COLO829 (cell line): ENCODE results near the gene XAB2.

Experiments
- DNase-seq: peaks from one replicate; pipeline ENCODE4 v3.0.0; 2012; ENCODE audit warnings: low spot score

Gene XAB2

DNA sequence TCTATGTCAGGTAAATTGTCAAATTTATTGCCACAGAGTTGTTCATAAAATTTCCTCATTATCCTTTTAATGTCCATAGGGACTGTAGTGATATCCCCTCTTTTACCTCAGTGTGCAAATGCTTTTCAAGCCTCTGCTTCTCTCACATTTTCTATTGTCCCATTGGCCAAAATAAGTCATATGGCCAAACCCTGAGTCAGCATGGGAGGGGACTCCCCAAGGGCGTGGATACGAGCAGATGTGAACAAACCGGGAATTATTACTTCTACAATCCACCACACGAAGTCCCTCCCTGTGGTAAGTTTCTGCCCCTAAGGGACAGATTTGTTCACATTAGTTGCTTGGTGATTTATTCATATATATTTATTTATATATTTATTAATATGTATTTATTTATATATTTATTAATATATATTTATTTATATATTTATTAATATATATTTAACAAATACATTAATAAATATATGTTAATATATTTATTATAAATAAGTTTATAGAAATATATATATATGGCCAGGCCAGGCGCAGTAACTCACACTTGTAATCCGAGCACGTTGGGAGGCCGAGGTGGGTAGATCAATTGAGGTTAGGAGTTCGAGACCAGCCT, 53.8 kb downstream of the XAB2 start:
- no peak for DNase-seq

DNA sequence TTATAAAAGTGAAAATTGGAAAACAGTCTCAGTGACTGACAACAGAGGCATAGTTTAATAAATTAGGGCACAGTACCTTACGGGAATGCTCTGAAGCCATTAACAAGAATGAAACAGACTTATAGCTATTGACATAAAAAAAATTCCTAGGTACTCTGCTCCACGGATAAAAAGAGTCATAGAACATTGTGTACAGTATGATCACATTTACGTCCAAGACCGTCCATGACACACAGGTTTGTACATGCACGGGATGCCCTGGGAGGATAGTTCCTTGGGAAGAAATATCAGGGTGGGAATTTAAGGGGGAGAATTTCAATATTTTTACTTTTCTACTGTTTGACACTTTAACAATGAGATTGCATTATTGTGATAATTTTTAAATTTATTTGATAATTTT, 58.6 kb downstream of the XAB2 start:
- DNase-seq, result no peak
